GM18951 (cell line): ENCODE measurements around the gene PTPRK.

Experiments used
- POLR2A ChIP-seq: IDR thresholded peaks from 4 replicates; pipeline ENCODE4 v1.6.1; 2011; ENCODE audit warnings: mild to moderate bottlenecking; ENCODE audit not compliant: insufficient read length, insufficient read depth; ENCODE audit errors: extremely low read depth
- in situ Hi-C: fragments of 300-500 bp; cut with MboI; formaldehyde crosslinking; loops from one replicate; pipeline ENCODE4 v1.12.0; 2022; ENCODE audit warnings: low sequenced_read_pairs, mixed read lengths, inconsistent platforms; ENCODE audit not compliant: unreplicated experiment

Gene PTPRK

DNA sequence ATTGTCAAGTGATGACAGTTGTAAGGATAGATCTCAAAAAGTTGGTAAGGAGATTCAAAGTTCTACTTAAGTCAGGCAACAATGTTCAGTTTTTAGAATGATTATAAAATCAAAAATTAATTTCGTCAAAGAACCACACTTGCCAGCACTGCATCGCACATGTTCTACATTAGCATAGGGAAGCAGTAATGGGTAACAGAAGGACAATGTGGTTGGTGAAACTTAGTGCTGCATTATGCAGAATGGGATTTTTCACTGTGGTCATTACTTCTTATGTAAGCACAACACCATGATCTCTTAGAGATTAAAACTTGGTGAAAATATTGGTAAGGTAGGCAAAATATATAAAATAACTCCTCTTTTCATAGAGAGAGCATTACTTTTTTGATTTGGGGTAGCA lies 445.8 kb downstream of the PTPRK start:
- TF ChIP-seq POLR2A: no peak
- in situ Hi-C loops: no loop called here

GRCh38 chr6:128073389-128073788 lies 447.0 kb downstream of the PTPRK start:
- in situ Hi-C loops: no loop called here
- TF ChIP-seq POLR2A: no peak

GRCh38 chr6:128071212-128071611 lies 449.2 kb downstream of the PTPRK start:
- in situ Hi-C loops: no loop called here
- TF ChIP-seq POLR2A: no peak

DNA sequence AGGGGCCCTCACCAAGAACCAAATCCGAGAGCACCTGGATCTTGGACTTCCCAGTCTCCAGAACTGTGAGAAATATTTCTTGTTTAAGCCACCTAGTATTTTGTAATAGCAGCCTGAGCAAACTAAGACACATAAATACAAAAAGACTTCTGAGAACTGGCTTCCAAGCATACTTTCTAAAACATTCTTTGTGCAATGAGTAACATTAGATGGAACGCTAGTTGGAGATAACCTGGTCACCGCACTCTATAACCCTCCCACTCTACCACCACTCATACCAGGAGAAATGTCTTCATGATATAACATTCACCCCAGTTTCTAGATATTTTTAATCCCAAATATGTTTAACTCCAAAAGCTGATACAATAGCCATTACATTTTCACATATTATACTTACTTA lies 450.0 kb downstream of the PTPRK start:
- no peak for TF ChIP-seq POLR2A
- in situ Hi-C loops: no loop called here

GRCh38 chr6:128069188-128069587 lies 451.2 kb downstream of the PTPRK start:
- in situ Hi-C loops: no loop called here
- TF ChIP-seq POLR2A: no peak

DNA sequence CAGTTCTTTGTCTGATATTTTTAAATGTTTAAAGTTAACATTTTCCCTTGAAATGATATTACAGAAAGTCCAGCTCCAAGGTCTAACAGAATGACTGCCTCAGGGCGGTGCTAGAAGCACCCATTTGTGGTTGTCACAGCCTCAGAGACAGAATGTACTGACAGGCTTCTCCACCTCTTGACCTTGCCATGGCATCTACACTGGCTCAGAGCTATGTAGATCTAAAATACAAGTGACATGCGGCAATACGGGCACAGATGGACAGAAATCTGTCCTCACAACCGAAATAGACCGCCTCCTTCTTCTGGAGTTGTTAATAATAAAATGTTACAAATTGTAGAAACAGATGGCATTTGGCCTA lies 452.3 kb downstream of the PTPRK start:
- in situ Hi-C loops: no loop called here
- TF ChIP-seq POLR2A: no peak

DNA sequence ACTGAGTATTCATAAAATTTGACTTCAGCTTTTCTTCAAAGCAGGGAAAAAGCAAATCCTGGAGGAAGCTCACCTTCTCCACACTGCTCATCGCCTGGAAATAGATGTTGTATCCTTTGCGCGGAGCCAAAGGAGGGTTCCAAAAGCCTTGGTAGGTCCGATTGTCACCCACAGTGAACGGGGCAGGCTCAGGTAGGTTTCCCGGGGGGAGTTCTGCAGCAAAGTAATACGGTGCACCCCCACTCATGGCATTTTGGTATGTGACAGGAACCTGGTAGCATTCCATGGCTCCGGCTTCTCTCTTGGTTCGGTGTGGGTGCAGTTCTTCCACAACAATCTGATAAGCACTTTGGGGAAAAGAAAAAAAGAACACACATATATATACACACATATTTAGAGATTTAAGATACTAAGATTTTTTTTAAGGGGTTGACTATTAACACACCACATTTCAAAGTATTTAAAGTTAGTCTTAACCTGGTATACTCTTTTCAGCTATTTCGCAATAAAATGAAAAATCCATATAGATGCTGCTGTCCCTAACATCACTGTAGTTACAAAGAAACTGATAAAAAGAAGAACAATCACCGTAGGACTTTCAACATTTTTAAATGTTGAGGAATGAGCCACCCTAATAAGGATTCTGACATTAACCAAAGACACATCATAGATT lies 452.8 kb downstream of the PTPRK start:
- no peak for TF ChIP-seq POLR2A
- in situ Hi-C loops: no loop called here

DNA sequence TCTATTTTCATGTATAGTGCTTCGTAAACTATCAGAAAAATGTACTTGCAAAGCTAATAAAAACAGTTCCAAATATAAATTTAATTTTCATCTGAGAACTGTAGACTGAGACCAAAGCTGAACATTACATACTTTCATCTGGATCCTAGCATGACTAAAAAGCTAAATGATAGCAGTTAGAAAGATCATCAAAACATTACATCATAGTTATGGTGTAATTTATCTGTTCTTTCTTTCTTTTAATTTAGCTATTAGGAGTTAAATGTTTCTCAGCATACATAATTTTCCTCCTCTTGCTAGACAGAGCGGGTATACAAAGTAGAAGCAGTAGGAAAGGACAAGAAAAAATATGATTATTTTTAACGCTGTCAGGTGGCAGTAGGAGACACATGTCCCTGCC lies 455.3 kb downstream of the PTPRK start:
- in situ Hi-C loops: no loop called here
- no peak for TF ChIP-seq POLR2A

GRCh38 chr6:128064540-128064895 lies 455.9 kb downstream of the PTPRK start:
- in situ Hi-C loops: no loop called here
- no peak for TF ChIP-seq POLR2A

- no peak for TF ChIP-seq POLR2A
- in situ Hi-C loops: no loop called here
Measured at GRCh38 chr6:128063850-128064539, 456.4 kb downstream of the PTPRK start.

DNA sequence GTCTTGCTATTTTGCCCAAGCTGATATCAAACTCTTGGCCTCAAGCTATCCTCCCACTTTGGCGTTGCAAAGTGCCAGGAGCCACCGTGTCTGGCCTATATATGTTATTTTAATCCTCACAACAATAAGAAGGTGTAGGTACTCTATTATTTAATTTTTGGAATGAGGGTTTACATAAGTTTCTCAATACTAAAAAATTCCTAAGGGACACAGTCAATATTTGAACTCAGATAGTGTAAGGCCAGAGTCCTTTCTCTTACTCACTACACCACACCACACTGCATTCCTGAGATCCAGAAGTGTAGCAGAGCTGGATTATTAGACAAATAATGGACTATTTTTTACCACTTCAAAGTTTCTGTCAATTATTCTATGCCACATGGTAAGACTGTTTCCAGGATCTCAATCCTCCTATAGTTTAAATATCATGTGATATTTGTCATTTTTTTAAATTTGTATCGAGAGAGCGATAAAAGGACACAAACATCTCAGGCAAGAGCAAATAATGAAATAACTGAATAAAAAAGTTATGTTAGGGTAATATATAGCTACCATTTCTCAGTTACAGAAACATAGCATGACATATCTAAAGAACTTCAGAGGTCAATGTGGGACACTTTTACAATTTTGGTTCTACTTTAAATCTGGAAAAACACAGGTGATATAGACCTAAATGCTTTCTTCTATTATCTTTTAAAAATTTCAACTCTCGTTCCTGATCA lies 457.4 kb downstream of the PTPRK start:
- in situ Hi-C loops: no loop called here

DNA sequence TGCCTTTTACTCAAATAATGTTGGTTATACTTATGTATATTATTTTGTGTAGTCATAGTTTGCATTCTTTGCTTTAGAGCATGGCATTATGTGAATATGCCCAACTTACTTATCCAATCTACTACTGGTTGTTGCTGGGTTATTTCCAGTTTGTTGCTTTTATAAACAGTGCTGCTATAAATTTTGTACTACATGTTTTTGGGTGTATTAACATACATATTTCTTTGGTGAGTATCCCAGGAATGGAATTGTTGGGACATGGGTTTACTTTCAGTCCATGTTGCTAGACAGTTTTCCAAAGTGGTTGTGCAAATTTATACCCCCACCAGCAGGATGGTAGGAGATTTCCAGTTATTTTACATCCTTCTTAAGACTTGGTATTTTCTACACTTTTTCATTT lies 462.5 kb downstream of the PTPRK start:
- no peak for TF ChIP-seq POLR2A
- in situ Hi-C loops: no loop called here

More for the DNA sequence above, 457.4 kb downstream of the PTPRK start:
- TF ChIP-seq POLR2A: no peak

DNA sequence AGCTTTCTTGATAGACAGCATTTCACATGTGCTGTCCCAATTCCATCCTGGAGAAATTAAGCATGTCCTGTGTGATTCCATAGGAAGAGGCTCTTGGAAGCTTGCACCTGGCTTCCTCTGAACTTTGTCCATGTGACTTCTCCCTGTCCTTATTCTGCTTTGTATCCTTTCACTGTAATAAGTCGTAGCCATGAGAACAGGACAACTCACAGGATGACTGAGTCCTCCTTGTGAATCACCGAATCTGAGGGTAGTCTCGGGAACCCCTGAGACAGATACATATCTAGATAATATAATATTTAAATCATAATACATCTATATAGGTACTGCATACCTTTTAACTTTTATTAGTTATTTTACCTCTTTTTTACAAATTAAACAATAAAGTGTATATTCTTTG lies 462.9 kb downstream of the PTPRK start:
- no peak for TF ChIP-seq POLR2A
- in situ Hi-C loops: no loop called here

- in situ Hi-C loops: no loop called here
Measured at GRCh38 chr6:128053109-128053508, 467.3 kb downstream of the PTPRK start.

More at GRCh38 chr6:128053109-128053508, 467.3 kb downstream of the PTPRK start:
- no peak for TF ChIP-seq POLR2A
